GM18868 (cell line): ENCODE measurements around the gene FBXW7.

ENCODE experiments used
- ATAC-seq: cut with Tn5 transposase; IDR thresholded peaks from one replicate; pipeline ENCODE4 v1.9.1; 2021; ENCODE audit warnings: mild to moderate bottlenecking, moderate library complexity; ENCODE audit not compliant: unreplicated experiment

Gene FBXW7

GRCh38 chr4:152296386-152296785 is 239.5 kb downstream of the FBXW7 start:
- ATAC-seq: no peak

GRCh38 chr4:152294765-152295164 is 241.1 kb downstream of the FBXW7 start:
- no peak for ATAC-seq

GRCh38 chr4:152294331-152294730 is 241.6 kb downstream of the FBXW7 start:
- ATAC-seq: no peak

GRCh38 chr4:152293527-152293926 is 242.4 kb downstream of the FBXW7 start:
- no peak for ATAC-seq

GRCh38 chr4:152290366-152290921 is 245.4 kb downstream of the FBXW7 start:
- no peak for ATAC-seq

GRCh38 chr4:152289941-152290340 is 246.0 kb downstream of the FBXW7 start:
- ATAC-seq: no peak

GRCh38 chr4:152289541-152289940 is 246.4 kb downstream of the FBXW7 start:
- ATAC-seq: no peak

- ATAC-seq: no peak
Observed at GRCh38 chr4:152283801-152284470, 252.0 kb downstream of the FBXW7 start.

GRCh38 chr4:152281822-152282221 is 254.1 kb downstream of the FBXW7 start:
- ATAC-seq: no peak

GRCh38 chr4:152281211-152281610 is 254.7 kb downstream of the FBXW7 start:
- ATAC-seq: no peak

GRCh38 chr4:152279234-152279566 is 256.7 kb downstream of the FBXW7 start:
- no peak for ATAC-seq

- no peak for ATAC-seq
Observed at GRCh38 chr4:152278505-152279233, 257.2 kb downstream of the FBXW7 start.

- no peak for ATAC-seq
Observed at GRCh38 chr4:152278172-152278504, 257.8 kb downstream of the FBXW7 start.

- ATAC-seq: no peak
Observed at GRCh38 chr4:152277333-152277732, 258.6 kb downstream of the FBXW7 start.

- ATAC-seq: no peak
Observed at GRCh38 chr4:152273343-152273742, 262.5 kb downstream of the FBXW7 start.
